ENCODE data around the gene ATMIN. TPM values are rescaled to one million over a fixed set of nuclear protein-coding genes. Genes with fewer than 3 reads are reported as not detected.

Gene ATMIN
- total and polyA plus RNA-seq, 2 of the 13 experiments (the other 11 are each of a cell fraction or from before 2014, with no cell fraction given) = 34.6 to 60.4 TPM

GRCh38 chr16:81035398-81035974 lies at the start of gene ATMIN (continued):
- TF ChIP-seq ZBTB7B (CRISPR knock-in tag; IDR thresholded peaks at IDR 0.05) = peak; percentile 31; the same call in 1 of the 2 replicates
- TF ChIP-seq FOXA3 (CRISPR knock-in tag; IDR thresholded peaks at IDR 0.05) = peak; percentile 35; the same call in 1 of the 2 replicates
- TF ChIP-seq YEATS4 (CRISPR knock-in tag; IDR thresholded peaks at IDR 0.05; ENCODE audit: borderline replicate concordance) = no peak
- TF ChIP-seq SRY (CRISPR knock-in tag; IDR thresholded peaks at IDR 0.05) = no peak; the same call in 1 of the 2 replicates
- TF ChIP-seq GZF1 (CRISPR knock-in tag; IDR thresholded peaks at IDR 0.05) = no peak
- 0 out of 2 replicates have a peak, but pooled peaks have one; percentile 56 for TF ChIP-seq KLF6 (CRISPR knock-in tag; IDR thresholded peaks at IDR 0.05)
- peak; percentile 98 for TF ChIP-seq XRCC5 (optimal IDR thresholded peaks at IDR 0.05; ENCODE audit: low read length)
- TF ChIP-seq U2AF2 (IDR thresholded peaks at IDR 0.05; ENCODE audit: low read depth, low read length) = no peak
- no peak for TF ChIP-seq ZNF777 (CRISPR knock-in tag; IDR thresholded peaks at IDR 0.05)
- TF ChIP-seq MLXIP (CRISPR knock-in tag; IDR thresholded peaks at IDR 0.05; ENCODE audit: borderline replicate concordance) = no peak
- TF ChIP-seq BORCS8-MEF2B (CRISPR knock-in tag; IDR thresholded peaks at IDR 0.05) = peak; percentile 18; the same call in 1 of the 2 replicates
- TF ChIP-seq RBAK (CRISPR knock-in tag; IDR thresholded peaks at IDR 0.05) = no peak
- peak; percentile 18; the same call in 1 of the 2 replicates for TF ChIP-seq ZHX2 (IDR thresholded peaks at IDR 0.05; ENCODE audit: low read depth)
- no peak for TF ChIP-seq ZHX2 (CRISPR knock-in tag; IDR thresholded peaks at IDR 0.05; ENCODE audit: borderline replicate concordance)
- no peak for TF ChIP-seq ZMAT5 (CRISPR knock-in tag; IDR thresholded peaks at IDR 0.05; ENCODE audit: borderline replicate concordance, low read depth)
- peak; percentile 52; the same call in 1 of the 2 replicates for TF ChIP-seq PPARG (CRISPR knock-in tag; conservative IDR thresholded peaks at IDR 0.05)
- TF ChIP-seq TIGD3 (CRISPR knock-in tag; IDR thresholded peaks at IDR 0.05; ENCODE audit: borderline replicate concordance) = no peak
- TF ChIP-seq ZFP91 (CRISPR knock-in tag; IDR thresholded peaks at IDR 0.05; ENCODE audit: borderline replicate concordance) = peak; percentile 17; the same call in 1 of the 2 replicates
